GM12892 (cell line): ENCODE data around the gene DNAJA3.
"Not testable (repeated sequence)": the region's sequence is repeated elsewhere in the genome, so short reads cannot be mapped to it uniquely, and the experiment has no call there.

Source experiments
- DNase-seq: peaks from one replicate; pipeline ENCODE4 v3.0.0; 2011; ENCODE audit not compliant: insufficient read length
- FAIRE-seq: peaks from 2 replicates; lab custom pipeline; 2011; peaks lifted over from hg19 to GRCh38; lab: Jason Lieb, UNC
- POLR2A ChIP-seq: IDR thresholded peaks from 2 replicates; pipeline ENCODE4 v1.6.1; 2011; ENCODE audit warnings: low read depth, low read length, control low read depth
- POLR2AphosphoS5 ChIP-seq: IDR thresholded peaks from 2 replicates; pipeline ENCODE4 v1.6.1; 2011; ENCODE audit warnings: low read depth, low read length, control low read depth
- TAF1 ChIP-seq: IDR thresholded peaks from 2 replicates; pipeline ENCODE4 v1.6.1; 2011; ENCODE audit warnings: low read depth, mild to moderate bottlenecking, control low read depth, low read length, borderline replicate concordance

The DNAJA3 gene

GRCh38 chr16:4390266-4391260 is 35.1 kb upstream of the DNAJA3 start:
- no peak for DNase-seq
- TF ChIP-seq POLR2AphosphoS5 = no peak
- TF ChIP-seq POLR2A = no peak
- TF ChIP-seq TAF1 = no peak
- no peak for FAIRE-seq

- DNase-seq (no peak), FAIRE-seq (no peak)
- no peak for TF ChIP-seq POLR2AphosphoS5
- no peak for TF ChIP-seq TAF1
- no peak for TF ChIP-seq POLR2A
Measured at GRCh38 chr16:4391631-4392381, 33.9 kb upstream of the DNAJA3 start.

- no peak for DNase-seq
- TF ChIP-seq POLR2AphosphoS5 = no peak
- no peak for TF ChIP-seq TAF1
- no peak for TF ChIP-seq POLR2A
- no peak for FAIRE-seq
Measured at GRCh38 chr16:4392382-4393239, 33.1 kb upstream of the DNAJA3 start.

GRCh38 chr16:4393240-4393600 is 32.4 kb upstream of the DNAJA3 start:
- DNase-seq (no peak), FAIRE-seq (no peak)
- TF ChIP-seq TAF1 (no peak), POLR2A (no peak), POLR2AphosphoS5 (no peak)

GRCh38 chr16:4393850-4394249 is 31.8 kb upstream of the DNAJA3 start:
- not testable (repeated sequence) for FAIRE-seq, DNase-seq

GRCh38 chr16:4395055-4395726 is 30.5 kb upstream of the DNAJA3 start:
- FAIRE-seq (no peak), DNase-seq (no peak)
- TF ChIP-seq POLR2AphosphoS5 (no peak), TAF1 (no peak)

- TF ChIP-seq TAF1 (no peak), POLR2AphosphoS5 (no peak), POLR2A (no peak)
- no peak for DNase-seq
- no peak for FAIRE-seq
Measured at GRCh38 chr16:4399001-4399730, 26.5 kb upstream of the DNAJA3 start.

GRCh38 chr16:4401094-4401501 is 24.6 kb upstream of the DNAJA3 start:
- FAIRE-seq = no peak
- TF ChIP-seq TAF1 (no peak), POLR2AphosphoS5 (no peak), POLR2A (no peak)
- DNase-seq = no peak

GRCh38 chr16:4401510-4401909 is 24.2 kb upstream of the DNAJA3 start:
- DNase-seq = no peak
- FAIRE-seq = no peak
- TF ChIP-seq TAF1 = no peak
- no peak for TF ChIP-seq POLR2A
- TF ChIP-seq POLR2AphosphoS5 = no peak
